NCI-H1092 (cell line): Measurements from ENCODE around the gene PIEZO2.
"Not testable (repeated sequence)": the region's sequence is repeated elsewhere in the genome, so short reads cannot be mapped to it uniquely, and the experiment has no call there.

ENCODE experiments used
- DNase-seq: peaks from one replicate; lab custom pipeline; 2025; lab: John Stamatoyannopoulos, UW

PIEZO2 gene

DNA sequence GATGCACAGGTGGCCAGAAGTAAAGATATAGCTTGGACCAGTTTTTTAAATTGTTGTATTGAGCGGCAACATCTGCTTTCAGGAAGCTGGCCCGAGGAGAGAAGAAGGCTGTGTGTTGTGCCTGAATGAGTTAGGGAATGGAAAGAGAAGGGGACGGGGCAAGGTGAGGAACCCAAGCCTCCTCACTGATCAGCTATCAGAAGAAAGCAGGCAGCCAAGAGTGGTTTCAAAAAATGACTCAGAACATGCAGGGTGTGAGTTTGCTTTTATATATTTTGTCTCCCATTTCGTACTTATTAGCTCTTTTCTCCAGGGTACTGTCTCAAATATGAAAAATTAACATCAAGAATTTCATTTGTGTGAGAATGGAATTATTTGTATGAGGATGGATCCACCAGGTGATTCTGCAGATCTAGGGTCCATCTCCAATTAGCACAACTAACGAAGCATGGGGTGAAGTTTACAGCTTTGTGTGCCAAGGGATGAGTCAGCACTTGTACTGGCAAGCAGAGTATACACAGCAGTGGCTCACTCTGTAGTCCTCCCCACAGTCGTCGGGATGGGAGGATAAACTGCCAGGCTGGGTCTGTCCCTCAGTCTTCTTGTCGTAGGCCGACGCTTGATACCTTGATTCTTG, 175.7 kb downstream of the PIEZO2 start:
- DNase-seq = no peak

DNA sequence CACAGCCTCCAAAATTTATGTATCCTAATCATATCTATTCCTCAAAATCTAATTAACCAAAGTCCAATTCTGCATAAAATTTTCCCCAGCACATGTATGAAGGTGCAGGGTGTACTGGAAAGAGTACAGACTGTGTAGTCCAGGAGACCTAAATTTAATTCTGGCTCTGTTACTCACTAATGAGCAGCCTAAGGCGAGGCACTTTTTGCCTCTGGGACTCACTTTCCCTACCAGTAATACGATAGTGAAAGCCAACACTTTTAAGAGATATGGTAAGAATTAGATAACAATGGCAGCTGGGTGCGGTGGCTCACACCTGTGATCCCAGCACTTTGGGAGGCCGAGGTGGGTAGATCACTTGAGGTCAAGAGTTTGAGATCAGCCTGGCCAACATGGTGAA, 177.7 kb downstream of the PIEZO2 start:
- DNase-seq = no peak

DNA sequence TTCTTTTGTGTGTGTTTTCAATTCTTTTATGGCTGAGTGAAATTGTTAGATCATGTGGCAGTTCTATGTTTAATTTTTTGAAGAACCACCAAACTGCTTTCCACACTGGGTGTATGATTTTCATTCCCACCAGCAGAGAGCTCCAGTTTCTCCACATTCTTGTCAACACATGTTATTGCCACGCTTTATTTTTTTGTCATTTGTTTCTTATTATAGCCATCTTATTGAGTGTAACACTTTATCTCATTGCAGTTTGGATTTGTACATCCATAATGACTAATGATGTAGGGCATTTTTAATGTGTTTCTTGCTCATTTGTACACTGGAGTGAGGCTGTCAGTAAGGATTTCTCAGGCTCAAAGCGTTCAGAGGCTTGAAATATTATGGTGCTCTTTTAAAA, 184.2 kb downstream of the PIEZO2 start:
- DNase-seq = no peak

DNA sequence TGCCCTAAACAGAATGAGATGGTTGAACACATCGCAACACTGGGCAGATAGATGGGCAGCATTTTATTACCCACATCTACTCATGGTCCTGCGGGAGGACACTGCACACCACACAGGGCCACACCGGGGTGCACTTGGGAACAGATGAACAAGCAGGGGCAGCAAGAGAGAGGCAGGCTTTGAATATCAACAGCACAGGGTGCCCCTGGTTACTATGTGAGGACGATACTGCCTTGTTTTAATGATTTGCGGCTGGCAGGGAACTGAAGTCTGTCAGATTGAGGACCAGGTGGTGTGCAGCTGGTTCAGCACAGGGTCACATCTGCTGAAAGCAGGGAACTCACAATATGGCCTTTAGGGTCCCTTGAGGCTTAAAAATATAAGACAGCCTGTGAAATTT, 195.7 kb downstream of the PIEZO2 start:
- no peak for DNase-seq

DNA sequence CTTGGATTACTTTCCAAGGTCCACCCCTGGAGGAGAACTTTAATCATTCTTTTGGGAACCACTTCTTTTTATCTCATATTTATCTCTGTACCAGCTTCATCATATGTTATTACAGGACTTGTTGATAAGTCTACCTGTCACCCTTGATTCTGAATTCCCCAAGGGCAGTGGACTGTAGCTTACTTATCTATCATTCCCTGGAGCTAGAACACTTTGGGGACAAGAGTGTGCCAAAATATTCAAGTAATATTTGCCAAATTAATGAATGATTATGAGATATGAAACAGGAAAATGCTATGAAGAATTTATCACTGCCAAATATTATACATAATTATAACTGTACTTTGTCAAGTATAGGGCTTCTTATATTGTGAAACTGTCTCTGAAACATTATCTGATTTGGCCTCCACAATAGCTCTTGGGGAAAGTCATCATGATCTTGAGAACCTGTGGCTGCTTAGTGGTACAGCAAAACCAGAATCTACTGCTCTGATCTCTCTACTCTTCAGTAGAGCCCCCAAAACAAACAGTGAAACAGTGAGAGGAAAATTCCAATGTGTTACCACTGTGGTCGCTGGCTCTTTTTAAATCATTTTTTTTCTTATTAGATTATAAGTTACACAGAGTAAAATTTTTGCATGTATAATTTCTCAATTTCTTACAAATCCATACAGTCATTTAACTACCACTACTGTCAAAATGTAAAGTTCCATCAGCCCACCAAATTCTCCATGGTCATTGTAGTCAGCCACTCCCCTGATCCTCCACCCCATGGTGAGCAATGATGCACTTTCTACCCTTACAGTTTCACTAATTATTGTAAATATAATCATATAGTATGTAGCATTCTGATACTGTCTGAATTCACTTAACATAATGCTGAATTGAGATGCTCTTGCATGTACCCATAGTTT, 197.5 kb downstream of the PIEZO2 start:
- no peak for DNase-seq

DNA sequence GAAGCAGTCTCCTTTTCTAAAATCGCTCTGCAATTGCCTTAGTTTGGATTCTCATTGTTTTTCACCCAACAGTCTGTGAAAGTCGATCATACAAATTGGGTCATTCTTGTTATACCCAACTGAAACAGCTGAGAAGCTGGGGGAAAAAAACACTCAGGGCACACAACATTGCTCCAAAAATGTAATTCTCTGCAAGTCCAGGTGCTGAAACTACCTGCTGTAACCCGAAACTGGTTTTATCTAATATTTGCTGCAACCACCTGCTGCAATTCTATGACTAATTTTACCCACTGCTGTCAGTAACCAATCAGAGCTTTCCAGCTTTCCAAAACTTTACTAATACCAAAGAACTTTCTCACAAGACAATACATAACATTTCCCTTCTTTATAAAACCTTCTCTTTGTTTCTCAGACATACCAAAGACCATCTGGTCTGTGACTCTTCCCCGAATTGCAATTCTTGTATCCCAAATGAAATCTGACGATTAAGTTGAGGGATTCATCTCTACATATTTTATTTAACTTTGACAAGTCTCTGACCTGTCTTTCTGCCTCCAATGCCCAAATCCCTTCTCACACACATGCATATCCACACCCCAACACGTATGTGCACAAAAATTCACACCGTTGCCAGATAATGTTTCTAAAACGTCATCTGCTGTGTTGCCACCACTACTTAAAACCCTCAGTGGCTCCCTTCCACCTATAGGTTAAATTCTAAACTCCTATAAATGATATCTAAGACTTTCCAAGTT, 198.3 kb downstream of the PIEZO2 start:
- no peak for DNase-seq

DNA sequence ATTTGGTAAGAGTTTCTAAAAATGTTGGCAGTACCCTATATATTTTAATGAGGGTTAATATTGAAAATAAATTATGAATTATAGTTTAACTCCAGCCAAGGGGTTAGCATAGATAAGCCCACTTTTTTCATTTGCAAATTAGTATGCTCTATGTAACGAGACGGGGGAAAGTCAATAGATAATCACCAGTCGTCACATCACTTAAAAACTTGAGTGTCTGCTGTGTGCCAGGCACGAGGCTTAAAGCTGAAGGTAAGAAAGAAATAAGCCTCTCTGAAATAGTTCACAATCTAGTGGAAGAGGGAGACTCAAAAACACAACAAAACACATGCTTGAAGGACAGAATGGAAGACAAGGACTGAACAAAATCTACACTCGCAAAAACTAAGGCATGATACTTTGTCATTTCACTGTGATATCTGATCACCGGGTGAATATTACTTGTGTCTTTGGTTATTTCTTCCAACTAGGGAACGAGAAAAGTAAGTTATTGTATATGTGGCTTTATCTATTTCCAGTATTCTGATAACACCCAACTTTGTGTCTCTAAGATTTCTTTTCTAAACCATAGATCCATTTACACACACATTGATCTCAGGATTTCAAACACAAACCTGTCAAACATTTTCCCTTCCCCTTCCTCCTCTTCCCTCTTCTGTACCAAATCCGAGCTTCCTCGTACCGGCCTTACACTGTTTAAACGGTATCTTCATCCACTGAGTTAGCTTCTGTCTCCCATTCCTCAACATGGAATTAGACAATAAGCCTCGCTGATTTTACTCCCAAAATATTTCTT, 199.1 kb downstream of the PIEZO2 start:
- DNase-seq = no peak

DNA sequence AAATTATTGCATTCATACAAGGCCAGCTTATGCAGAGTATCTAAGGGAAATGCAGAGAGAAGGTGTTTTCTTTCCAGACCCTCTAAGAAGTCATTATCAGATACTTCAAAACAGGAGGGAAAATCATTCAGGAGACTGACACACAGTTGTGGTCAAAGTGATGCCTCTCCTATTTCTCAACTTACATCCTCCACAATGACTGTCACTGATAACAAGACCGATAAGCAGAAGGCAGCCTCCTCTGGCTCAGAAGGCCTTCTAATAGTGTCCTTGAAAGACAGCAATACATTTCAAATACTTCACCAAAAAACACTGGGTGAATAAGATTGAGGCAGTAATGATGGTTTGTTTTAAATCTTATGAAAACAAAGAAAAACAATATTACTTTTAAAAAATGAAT, 199.7 kb downstream of the PIEZO2 start:
- DNase-seq = no peak

DNA sequence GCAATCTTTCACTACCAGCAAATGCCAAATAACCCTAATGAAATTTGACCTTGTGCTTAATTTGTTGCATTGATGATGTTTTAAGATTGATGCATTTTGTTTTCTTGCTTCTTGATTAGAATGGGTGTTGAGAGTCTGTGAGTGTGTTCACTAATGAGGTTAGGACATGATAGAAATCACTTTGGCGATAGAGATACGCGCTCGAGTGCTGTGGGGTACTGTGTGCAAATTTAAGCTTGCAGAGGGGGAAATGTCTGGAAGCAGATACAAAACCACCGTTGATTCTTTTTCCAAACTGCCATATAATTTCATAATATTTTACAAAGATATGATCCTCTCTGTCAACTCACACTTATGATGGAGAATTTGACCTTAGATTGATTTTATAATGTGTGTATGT, 200.9 kb downstream of the PIEZO2 start:
- DNase-seq = no peak

DNA sequence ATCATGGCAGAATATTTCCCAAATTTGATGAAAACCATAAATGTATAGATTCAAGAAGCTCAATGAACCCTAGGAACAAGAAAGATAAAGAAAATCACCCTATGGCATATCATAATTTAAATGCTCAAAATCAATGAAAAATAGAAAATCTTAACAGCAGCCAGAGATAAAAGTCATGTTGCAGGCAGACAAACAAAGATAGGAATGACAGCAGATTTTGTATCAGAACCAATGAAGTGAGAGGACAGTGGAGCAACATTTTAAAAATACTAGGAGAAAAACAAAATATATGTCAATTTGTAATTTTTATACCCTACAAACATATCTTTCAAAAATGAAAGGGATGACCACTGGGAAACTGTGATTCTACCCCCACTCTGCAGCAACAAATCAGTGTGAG, 203.3 kb downstream of the PIEZO2 start:
- DNase-seq = no peak

DNA sequence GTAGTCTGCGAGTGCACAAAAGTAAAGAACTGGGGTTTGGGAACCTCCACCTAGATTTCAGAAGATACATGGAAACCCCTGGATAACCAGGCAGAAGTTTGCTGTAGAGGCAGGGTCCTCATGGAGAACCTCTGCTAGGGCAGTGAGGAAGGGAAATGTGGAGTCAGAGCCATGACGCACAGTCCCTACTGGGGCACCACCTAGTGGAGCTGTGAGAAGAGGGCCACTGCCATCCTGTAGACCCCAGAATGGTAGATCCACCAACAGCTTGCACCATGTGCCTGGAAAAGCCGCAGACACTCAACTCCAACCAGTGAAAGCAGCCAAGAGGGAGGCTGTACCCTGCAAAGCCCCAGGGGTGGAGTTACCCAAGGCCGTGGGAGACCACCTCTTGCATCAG, 206.4 kb downstream of the PIEZO2 start:
- DNase-seq = no peak

DNA sequence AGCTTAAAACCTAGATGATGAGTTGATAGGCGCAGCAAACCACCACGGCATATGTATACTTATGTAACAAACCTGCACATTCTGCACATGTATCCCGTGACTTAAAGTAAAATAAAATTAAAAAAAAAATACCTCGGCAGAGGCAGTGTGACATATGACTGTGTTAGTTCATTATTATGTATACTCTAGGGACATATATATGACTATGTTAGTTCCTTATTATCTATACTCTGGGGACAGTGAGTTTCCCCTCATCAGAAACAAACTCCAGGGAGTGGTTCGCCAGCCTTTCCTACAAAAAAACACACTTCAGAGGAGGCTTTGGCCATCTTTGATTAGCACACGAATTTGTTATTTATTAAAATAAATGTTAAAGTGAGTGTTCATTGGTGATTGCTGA, 209.5 kb downstream of the PIEZO2 start:
- DNase-seq = no peak

DNA sequence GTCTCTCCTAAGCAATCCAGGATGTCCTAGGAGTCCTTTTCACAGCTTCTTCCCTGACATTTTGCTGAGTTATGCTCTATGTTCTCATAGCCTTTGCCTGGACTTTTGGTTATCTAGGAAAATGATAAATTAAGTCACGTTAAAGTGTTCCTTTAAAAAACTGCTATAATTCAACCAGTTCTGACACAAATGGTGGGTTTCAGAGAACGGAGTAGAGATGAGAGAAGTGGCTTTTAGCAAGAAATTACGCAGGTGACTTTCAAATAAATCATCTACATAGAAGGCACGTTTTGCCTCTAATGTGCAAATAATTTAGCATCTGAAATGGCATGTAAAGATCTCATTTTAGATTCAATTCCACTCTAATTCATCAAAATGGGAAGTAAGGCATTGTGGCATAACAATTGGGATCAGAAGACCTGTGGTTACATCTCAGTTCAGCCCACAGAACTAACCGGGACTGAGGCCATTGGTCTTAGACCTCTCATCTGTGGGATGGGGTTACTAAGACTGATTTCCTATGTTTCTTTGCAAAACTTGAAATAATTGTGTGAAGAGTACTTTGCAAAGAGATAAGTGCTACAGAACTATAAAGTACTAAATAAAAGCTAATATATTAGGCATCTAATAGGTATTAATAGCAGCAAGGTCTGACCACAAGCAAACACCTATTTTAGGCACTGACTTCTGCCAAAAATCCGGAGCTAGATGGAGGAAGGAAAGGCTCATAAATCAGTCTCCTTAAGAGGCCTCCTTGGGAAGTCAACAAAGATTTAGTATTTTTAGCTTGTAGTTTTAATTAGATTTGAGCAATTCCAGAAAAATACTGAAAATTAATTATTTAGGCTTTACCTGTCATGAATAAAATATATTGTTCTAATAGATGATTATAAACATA, 211.4 kb downstream of the PIEZO2 start:
- no peak for DNase-seq

DNA sequence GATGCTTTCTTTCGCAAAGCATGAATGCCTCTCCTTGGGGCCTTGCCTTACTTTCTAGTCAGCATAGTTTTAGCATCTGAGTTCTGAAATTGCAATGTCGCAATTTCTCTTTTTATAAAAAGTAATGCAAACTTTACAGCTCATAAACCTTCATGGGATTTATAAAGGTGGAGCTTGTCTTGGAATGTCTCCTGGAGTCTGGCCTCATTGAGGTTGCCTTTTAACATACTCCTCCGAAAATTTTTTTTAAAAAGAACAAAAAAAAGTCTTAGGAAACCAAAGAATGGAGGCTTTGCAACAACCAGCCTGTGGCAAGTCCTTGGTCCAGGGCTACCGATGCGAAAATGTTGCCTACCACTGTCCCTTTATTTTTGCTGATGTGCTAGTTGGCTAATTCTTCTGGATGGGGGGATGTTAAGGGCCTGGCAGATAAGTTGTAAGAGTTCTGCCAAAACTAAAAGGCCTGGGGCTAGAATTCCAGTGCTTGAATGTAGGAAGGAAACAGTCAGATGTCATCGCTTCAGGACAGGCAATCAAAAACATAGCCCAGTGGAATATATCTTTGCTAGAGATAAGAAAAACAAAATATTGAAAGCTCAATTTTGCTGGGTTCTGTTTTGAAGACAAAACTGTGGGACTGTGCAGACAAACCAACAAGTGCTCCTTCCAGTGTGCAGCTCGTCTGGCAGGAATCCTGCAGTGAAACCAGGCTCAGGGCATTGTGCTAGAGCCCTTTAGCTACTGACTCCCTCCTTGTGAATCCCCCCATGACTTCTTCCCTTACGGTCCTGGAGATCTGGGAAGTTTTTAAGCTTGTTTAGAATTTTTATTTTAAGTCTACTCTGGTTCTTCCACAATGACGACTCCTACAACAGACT, 213.0 kb downstream of the PIEZO2 start:
- no peak for DNase-seq

DNA sequence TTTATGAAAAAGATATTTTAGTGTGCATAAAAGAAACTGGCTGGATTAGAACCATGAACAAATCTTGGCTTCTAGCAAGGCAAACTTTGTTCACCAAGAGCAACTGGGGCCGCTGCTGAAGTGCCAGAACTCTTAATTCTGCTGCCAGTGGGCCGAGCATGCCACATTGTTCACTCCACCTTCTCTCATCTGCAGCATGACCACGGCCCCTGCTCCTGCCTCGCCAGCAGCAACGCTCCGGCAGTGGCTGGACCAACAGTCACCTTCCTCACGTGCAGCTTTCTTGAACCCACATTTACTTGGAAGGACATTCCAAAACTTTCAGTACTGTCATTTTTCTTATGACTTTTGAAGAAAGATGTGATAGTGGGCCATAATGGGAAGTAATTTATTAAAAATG, 213.8 kb downstream of the PIEZO2 start:
- DNase-seq = no peak

DNA sequence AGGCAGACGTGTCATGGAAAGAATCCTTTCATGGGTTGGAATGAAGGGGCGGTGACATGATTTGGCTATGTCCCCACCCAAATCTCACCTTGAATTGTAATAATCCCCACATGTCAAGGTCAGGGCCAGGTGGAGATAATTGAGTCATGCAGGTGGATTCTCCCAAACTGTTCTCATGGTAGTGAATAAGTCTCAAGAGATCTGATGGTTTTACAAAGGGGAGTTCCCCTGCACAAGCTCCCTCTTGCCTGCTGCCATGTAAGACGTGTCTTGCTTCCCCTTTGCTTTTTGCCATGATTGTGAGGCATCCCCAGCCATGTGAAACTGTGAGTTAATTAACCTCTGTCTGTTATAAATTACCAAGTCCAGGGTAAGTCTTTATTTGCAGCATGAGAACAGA, 215.7 kb downstream of the PIEZO2 start:
- DNase-seq = not testable (repeated sequence)

DNA sequence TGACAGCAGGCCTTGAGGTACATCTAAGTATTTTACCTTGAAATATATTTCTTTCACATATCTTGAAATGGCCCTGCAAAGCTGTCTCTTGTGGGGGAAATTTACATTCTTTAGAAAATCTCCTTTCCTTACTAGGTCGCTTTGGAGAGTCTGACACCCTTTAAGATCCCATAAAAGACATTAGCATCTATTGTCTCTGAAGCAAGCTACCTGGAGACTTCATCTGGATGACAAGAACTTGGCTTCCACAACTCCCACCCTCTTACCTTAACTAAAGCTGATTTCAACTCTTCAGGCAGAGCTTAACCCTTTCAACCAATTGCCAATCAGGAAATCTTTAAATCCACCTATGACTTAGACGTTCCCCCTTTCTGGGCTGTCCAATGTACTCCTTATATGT, 219.3 kb downstream of the PIEZO2 start:
- DNase-seq = no peak

DNA sequence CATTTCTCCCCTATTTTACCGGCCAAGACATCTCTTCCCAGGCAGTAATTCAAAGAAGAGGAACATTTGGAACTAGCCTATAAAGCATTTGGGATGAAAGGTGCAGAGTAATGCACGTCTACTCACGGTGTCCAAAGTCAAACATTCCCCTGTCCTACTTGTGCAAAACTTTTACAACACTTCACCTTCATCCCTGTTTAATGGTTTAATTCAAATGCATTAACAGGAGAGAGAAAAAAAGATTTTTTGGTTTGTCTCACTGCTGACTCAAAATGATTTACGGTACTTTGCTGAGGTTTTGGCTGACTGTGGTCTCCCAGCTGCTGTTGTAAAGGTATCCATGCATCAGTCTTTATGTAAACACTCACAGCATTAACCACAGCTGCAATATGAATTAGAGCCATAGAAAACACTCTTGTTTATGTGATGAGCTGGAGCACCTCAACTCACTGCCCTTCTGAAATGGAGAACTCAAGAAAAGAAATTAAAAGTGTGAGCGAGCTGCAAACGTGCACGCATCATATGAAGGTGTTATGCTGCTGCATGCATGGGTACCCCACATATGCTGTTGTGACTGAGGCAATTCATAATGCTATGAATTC, 220.5 kb downstream of the PIEZO2 start:
- no peak for DNase-seq

DNA sequence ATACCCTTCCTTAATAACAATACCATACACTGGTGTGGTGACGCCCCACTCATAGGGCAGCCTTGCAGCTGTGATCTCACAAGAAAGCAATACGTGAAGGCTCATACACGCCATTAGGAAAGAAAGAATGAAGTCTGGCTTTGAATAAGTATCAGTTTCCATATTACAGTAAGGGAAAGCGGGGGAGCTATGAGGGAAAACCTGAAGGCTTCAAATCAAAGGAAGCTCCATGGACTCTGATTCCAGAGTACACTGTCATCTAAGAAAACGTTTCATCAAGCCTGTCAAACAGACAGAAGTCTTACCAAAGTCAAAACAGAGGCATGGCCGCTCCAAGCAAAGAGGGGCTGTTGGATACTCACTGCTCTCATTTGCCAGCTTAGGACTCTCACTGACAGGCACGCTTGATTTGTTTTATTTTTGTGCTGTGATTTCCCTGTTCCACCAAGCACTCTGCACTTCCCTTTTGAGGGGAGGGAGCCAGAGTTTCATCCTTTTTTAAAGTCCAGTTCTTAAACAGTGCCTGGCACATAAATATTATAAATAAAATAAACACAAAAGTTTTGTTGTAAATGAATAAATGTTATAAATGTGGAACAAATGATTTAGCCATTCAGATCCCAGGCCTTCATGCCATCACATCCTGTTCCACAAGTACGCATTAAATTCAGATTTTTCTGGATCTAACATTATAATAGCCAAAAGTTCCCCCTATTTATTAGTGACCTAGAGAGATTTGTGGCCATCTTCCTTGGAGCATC, 221.2 kb downstream of the PIEZO2 start:
- no peak for DNase-seq
